Activated CD4-positive, alpha-beta memory T cell treated with anti-CD3 and anti-CD28 coated beads for 36 hours (primary cell): ENCODE results near the gene KIAA1671. TPM values are rescaled to one million over a fixed set of nuclear protein-coding genes. Genes with fewer than 3 reads are reported as not detected.

Source experiments
- CTCF ChIA-PET: fragments of 350-600 bp; sonication (Branson Sonifier 250); formaldehyde crosslinking; loops from one replicate; lab custom pipeline; 2021; ENCODE audit warnings: antibody characterized with exemption, inconsistent platforms; lab: Charles Lee
- POLR2A ChIA-PET: fragments of 350-600 bp; sonication (Branson Sonifier 250); formaldehyde crosslinking; loops from one replicate; lab custom pipeline; 2021; ENCODE audit warnings: antibody characterized with exemption; lab: Charles Lee
- DNase-seq: peaks from one replicate; pipeline ENCODE4 v3.0.0-alpha.2; 2020
- H3K27ac Mint-ChIP-seq: one replicate; pipeline ENCODE4 v1.8.0; 2021; ENCODE audit warnings: mixed read lengths
- H3K27me3 Mint-ChIP-seq: one replicate; pipeline ENCODE4 v1.8.0; 2021; ENCODE audit warnings: mixed read lengths
- H3K36me3 Mint-ChIP-seq: one replicate; pipeline ENCODE4 v1.8.0; 2021; ENCODE audit warnings: mixed read lengths
- H3K4me1 Mint-ChIP-seq: one replicate; pipeline ENCODE4 v1.8.0; 2021; ENCODE audit warnings: low read depth, mixed read lengths
- H3K4me3 Mint-ChIP-seq: one replicate; pipeline ENCODE4 v1.8.0; 2021; ENCODE audit warnings: mild to moderate bottlenecking, mixed read lengths
- H3K9me3 Mint-ChIP-seq: one replicate; pipeline ENCODE4 v1.8.0; 2021; ENCODE audit warnings: mixed read lengths
- intact Hi-C: fragments of 100-400 bp; cut with micrococcal nuclease; formaldehyde crosslinking; loops from one replicate; pipeline ENCODE4 v1.15.1; 2023
- total RNA-seq, 2 experiments: library from RNA; stranded (reverse); gene quantifications; one replicate each; pipeline ENCODE4 v1.2.3, GENCODE V29; 2021

KIAA1671 gene
- total RNA-seq, 2 experiments from 2014 or later, result 6.5 to 6.8 TPM

- H3K9me3 Mint-ChIP-seq, result no peaks in the 10 kb centered on the region
- H3K27me3 Mint-ChIP-seq, result no peaks in the 10 kb centered on the region
- intact Hi-C loops, result no loop called here
- H3K4me3 Mint-ChIP-seq, result no peak overlapping the region
- no peak for DNase-seq
- ChIA-PET POLR2A (no interaction called here), CTCF (no interaction called here)
- no peak overlapping the region for H3K27ac Mint-ChIP-seq
- H3K36me3 Mint-ChIP-seq, result no peaks in the 10 kb centered on the region
- no peaks in the 10 kb centered on the region for H3K4me1 Mint-ChIP-seq
Observed at GRCh38 chr22:24975125-24975640, 22.7 kb downstream of the KIAA1671 start.

GRCh38 chr22:24975813-24976341 is 23.4 kb downstream of the KIAA1671 start:
- H3K27ac Mint-ChIP-seq, result no peak overlapping the region
- H3K9me3 Mint-ChIP-seq, result no peaks in the 10 kb centered on the region
- POLR2A ChIA-PET, result no interaction called here
- CTCF ChIA-PET, result no interaction called here
- no peak for DNase-seq
- no peaks in the 10 kb centered on the region for H3K36me3 Mint-ChIP-seq
- H3K27me3 Mint-ChIP-seq, result no peaks in the 10 kb centered on the region
- H3K4me3 Mint-ChIP-seq, result no peak overlapping the region
- no peaks in the 10 kb centered on the region for H3K4me1 Mint-ChIP-seq
- intact Hi-C loops, result no loop called here

- intact Hi-C loops, result no loop called here
- no peaks in the 10 kb centered on the region for H3K36me3 Mint-ChIP-seq
- no peaks in the 10 kb centered on the region for H3K4me1 Mint-ChIP-seq
- ChIA-PET CTCF (interaction anchor here (1.5 kb wide), 1 partner anchor 25 kb away, joined by 3 read pairs; no protein-coding TSS in a partner anchor), POLR2A (no interaction called here)
- H3K27ac Mint-ChIP-seq, result no peak overlapping the region
- no peaks in the 10 kb centered on the region for H3K9me3 Mint-ChIP-seq
- DNase-seq, result no peak
- H3K27me3 Mint-ChIP-seq, result no peaks in the 10 kb centered on the region
- H3K4me3 Mint-ChIP-seq, result no peak overlapping the region
Observed at GRCh38 chr22:24976442-24977218, 24.1 kb downstream of the KIAA1671 start.

- Mint-ChIP-seq H3K36me3 (no peaks in the 10 kb centered on the region), H3K9me3 (no peaks in the 10 kb centered on the region), H3K4me1 (no peaks in the 10 kb centered on the region), H3K4me3 (no peak overlapping the region), H3K27me3 (no peaks in the 10 kb centered on the region), H3K27ac (no peak overlapping the region)
- POLR2A ChIA-PET, result no interaction called here
- no peak for DNase-seq
- CTCF ChIA-PET, result interaction anchor here (1.5 kb wide), 1 partner anchor 26 kb away, joined by 3 read pairs; no protein-coding TSS in a partner anchor
- intact Hi-C loops, result no loop called here
Observed at GRCh38 chr22:24977370-24978221, 25.1 kb downstream of the KIAA1671 start.

GRCh38 chr22:24978308-24978707 is 25.8 kb downstream of the KIAA1671 start:
- no peaks in the 10 kb centered on the region for H3K9me3 Mint-ChIP-seq
- POLR2A ChIA-PET, result no interaction called here
- H3K4me3 Mint-ChIP-seq, result no peak overlapping the region
- H3K27ac Mint-ChIP-seq, result no peak overlapping the region
- DNase-seq, result no peak
- CTCF ChIA-PET, result no interaction called here
- no peaks in the 10 kb centered on the region for H3K27me3 Mint-ChIP-seq
- intact Hi-C loops, result no loop called here
- no peaks in the 10 kb centered on the region for H3K4me1 Mint-ChIP-seq
- H3K36me3 Mint-ChIP-seq, result no peaks in the 10 kb centered on the region

- no peaks in the 10 kb centered on the region for H3K9me3 Mint-ChIP-seq
- peaks cover 7% of the 10 kb centered on the region for H3K4me1 Mint-ChIP-seq
- ChIA-PET POLR2A (no interaction called here), CTCF (no interaction called here)
- no peak overlapping the region for H3K27ac Mint-ChIP-seq
- DNase-seq, result no peak
- H3K4me3 Mint-ChIP-seq, result no peak overlapping the region
- no peaks in the 10 kb centered on the region for H3K36me3 Mint-ChIP-seq
- peaks cover 5% of the 10 kb centered on the region for H3K27me3 Mint-ChIP-seq
- intact Hi-C loops, result no loop called here
Observed at GRCh38 chr22:24981066-24981465, 28.6 kb downstream of the KIAA1671 start.

GRCh38 chr22:24981656-24982055 is 29.1 kb downstream of the KIAA1671 start:
- Mint-ChIP-seq H3K4me1 (peaks cover 7% of the 10 kb centered on the region), H3K27ac (no peak overlapping the region), H3K27me3 (peaks cover 5% of the 10 kb centered on the region), H3K4me3 (no peak overlapping the region), H3K9me3 (no peaks in the 10 kb centered on the region), H3K36me3 (no peaks in the 10 kb centered on the region)
- intact Hi-C loops, result no loop called here
- CTCF ChIA-PET, result interaction anchor here (1.0 kb wide), 1 partner anchor 45 kb away, joined by 3 read pairs; no protein-coding TSS in a partner anchor
- DNase-seq, result no peak
- POLR2A ChIA-PET, result no interaction called here

GRCh38 chr22:24982301-24983056 is 30.0 kb downstream of the KIAA1671 start:
- Mint-ChIP-seq H3K9me3 (no peaks in the 10 kb centered on the region), H3K4me3 (no peak overlapping the region), H3K4me1 (peaks cover 7% of the 10 kb centered on the region), H3K27ac (no peak overlapping the region), H3K36me3 (no peaks in the 10 kb centered on the region), H3K27me3 (peaks cover 5% of the 10 kb centered on the region)
- ChIA-PET CTCF (interaction anchor here (1.0 kb wide), 1 partner anchor 44 kb away, joined by 3 read pairs; no protein-coding TSS in a partner anchor), POLR2A (interaction anchor here (0.5 kb wide), 1 partner anchor 18 kb away, joined by 4 read pairs; no protein-coding TSS in a partner anchor)
- DNase-seq, result no peak
- intact Hi-C loops, result no loop called here

GRCh38 chr22:24983151-24983550 is 30.6 kb downstream of the KIAA1671 start:
- intact Hi-C loops, result no loop called here
- ChIA-PET CTCF (no interaction called here), POLR2A (no interaction called here)
- Mint-ChIP-seq H3K36me3 (no peaks in the 10 kb centered on the region), H3K4me1 (peaks cover 7% of the 10 kb centered on the region), H3K27ac (no peak overlapping the region), H3K27me3 (peaks cover 5% of the 10 kb centered on the region), H3K4me3 (no peak overlapping the region), H3K9me3 (no peaks in the 10 kb centered on the region)
- DNase-seq, result no peak

GRCh38 chr22:24984122-24984521 is 31.6 kb downstream of the KIAA1671 start:
- Mint-ChIP-seq H3K36me3 (no peaks in the 10 kb centered on the region), H3K4me1 (peaks cover 7% of the 10 kb centered on the region), H3K4me3 (no peak overlapping the region), H3K27ac (no peak overlapping the region), H3K9me3 (no peaks in the 10 kb centered on the region), H3K27me3 (peaks cover 5% of the 10 kb centered on the region)
- intact Hi-C loops, result no loop called here
- DNase-seq, result no peak
- CTCF ChIA-PET, result no interaction called here
- POLR2A ChIA-PET, result no interaction called here

GRCh38 chr22:24985826-24986214 is 33.3 kb downstream of the KIAA1671 start:
- peaks cover 5% of the 10 kb centered on the region for H3K27me3 Mint-ChIP-seq
- intact Hi-C loops, result no loop called here
- CTCF ChIA-PET, result interaction anchor here (1.2 to 1.6 kb wide), 2 partner anchors 35 to 63 kb away, joined by 3 to 5 read pairs; no protein-coding TSS in a partner anchor
- peaks cover 7% of the 10 kb centered on the region for H3K4me1 Mint-ChIP-seq
- DNase-seq, result no peak
- POLR2A ChIA-PET, result no interaction called here
- no peaks in the 10 kb centered on the region for H3K9me3 Mint-ChIP-seq
- no peak overlapping the region for H3K4me3 Mint-ChIP-seq
- no peaks in the 10 kb centered on the region for H3K36me3 Mint-ChIP-seq
- no peak overlapping the region for H3K27ac Mint-ChIP-seq
